Uterus (tissue), 2 donors: ENCODE data around the gene SYCE1.

ENCODE experiments used
- CTCF ChIP-seq, 4 experiments: fragments of 200-600 bp in 2 of 4; fragments of 450-650 bp in 2 of 4; sonication (generic) in 2 of 4; IDR thresholded peaks; one replicate each; pipeline ENCODE4 v1.5.1; 2016 to 2019; ENCODE audit warnings: antibody characterized with exemption in 4 of 4, mild to moderate bottlenecking in 2 of 4, moderate library complexity in 1 of 4
- POLR2A ChIP-seq, 2 donors: fragments of 450-650 bp; IDR thresholded peaks; one replicate each; pipeline ENCODE4 v1.6.1; 2016; ENCODE audit warnings: antibody characterized with exemption in 2 of 2, mild to moderate bottlenecking in 1 of 2, moderate library complexity in 1 of 2

GRCh38 chr10:133590226-133590969 lies 25.0 kb upstream of the SYCE1 start:
- TF ChIP-seq CTCF (IDR thresholded peaks at IDR 0.05), result no peak
- no peak for TF ChIP-seq POLR2A (IDR thresholded peaks at IDR 0.05)
